Fibroblast of mammary gland (primary cell): ENCODE measurements around the gene TRAPPC3L.

Experiments
- DNase-seq: peaks from one replicate; pipeline ENCODE4 v3.0.0-alpha.2; 2010; ENCODE audit warnings: low read depth
- H3K4me3 ChIP-seq: 2 replicates; pipeline ENCODE4 v1.5.1; 2011; ENCODE audit warnings: low read depth, mild to moderate bottlenecking, low read length, moderate library complexity; ENCODE audit not compliant: control insufficient read depth
- CTCF ChIP-seq: conservative IDR thresholded peaks from 2 replicates; pipeline ENCODE4 v1.5.1; 2011; ENCODE audit warnings: low read depth, low read length, inconsistent platforms; ENCODE audit not compliant: control insufficient read depth, insufficient read depth

TRAPPC3L gene

GRCh38 chr6:116475141-116475540 is 70.3 kb downstream of the TRAPPC3L start:
- H3K4me3 ChIP-seq = no peak overlapping the region
- no peak for DNase-seq
- TF ChIP-seq CTCF = no peak

- no peak for TF ChIP-seq CTCF
- H3K4me3 ChIP-seq = no peak overlapping the region
- no peak for DNase-seq
Measured at GRCh38 chr6:116472706-116473105, 72.8 kb downstream of the TRAPPC3L start.

GRCh38 chr6:116471531-116471930 is 74.0 kb downstream of the TRAPPC3L start:
- DNase-seq = no peak
- H3K4me3 ChIP-seq = no peak overlapping the region
- no peak for TF ChIP-seq CTCF

- DNase-seq = no peak
- no peak for TF ChIP-seq CTCF
- H3K4me3 ChIP-seq = no peak overlapping the region
Measured at GRCh38 chr6:116468293-116468692, 77.2 kb downstream of the TRAPPC3L start.

- no peak overlapping the region for H3K4me3 ChIP-seq
- DNase-seq = no peak
- TF ChIP-seq CTCF = no peak
Measured at GRCh38 chr6:116467514-116467913, 78.0 kb downstream of the TRAPPC3L start.

- peak; percentile 8 for DNase-seq
- no peak overlapping the region for H3K4me3 ChIP-seq
- no peak for TF ChIP-seq CTCF
Measured at GRCh38 chr6:116467096-116467495, 78.4 kb downstream of the TRAPPC3L start.

GRCh38 chr6:116465246-116465645 is 80.2 kb downstream of the TRAPPC3L start:
- no peak for DNase-seq
- no peak for TF ChIP-seq CTCF
- H3K4me3 ChIP-seq = no peak overlapping the region
